ENCODE measurements around the gene BSDC1. TPM values are rescaled to one million over a fixed set of nuclear protein-coding genes. Genes with fewer than 3 reads are reported as not detected.
A peak's percentile ranks its signal among the peaks of the same experiment; 100 is the strongest.

BSDC1 gene
- total RNA-seq, 1 experiment from 2014 or later = 64.9 TPM

DNA sequence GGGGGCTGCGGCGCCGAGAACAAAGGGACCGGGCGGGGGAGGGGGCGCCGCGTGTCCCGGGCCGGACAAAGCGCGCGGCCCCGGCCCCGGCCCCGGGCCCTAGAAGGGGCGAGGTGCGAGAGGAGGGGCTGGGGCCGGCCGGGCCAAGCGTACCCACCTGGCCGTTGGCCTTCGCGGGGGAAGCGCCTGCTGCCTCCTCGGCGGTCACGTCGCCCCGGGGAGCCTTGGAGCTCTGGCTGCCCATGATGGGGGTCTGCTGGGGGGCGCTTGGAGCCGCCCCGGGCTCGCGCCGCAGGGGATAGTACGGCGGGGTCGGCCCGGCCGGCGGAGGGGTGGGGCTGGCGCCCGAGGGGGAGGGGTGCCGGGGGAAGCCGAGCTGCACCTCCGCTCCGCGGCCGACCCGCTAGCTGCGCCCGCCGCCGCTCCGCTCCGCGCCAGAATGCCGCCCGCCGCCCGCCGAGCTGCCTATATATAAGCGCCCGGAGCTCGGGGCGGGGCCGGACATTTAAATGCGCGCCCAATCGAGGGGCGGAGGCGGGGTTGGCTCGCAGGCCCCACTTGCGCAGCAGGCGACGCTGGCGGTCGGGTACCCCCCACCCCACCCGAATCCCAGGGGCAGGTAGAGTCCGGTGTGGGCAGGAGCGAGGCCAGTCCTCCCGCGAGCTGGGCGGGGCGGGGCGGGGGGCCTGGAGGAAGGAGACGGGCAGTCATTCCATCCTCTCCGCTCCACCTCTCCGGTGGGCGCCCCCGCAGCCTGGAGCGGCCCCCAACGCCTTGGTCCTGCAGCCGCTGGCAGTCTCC, 58.3 kb downstream of the BSDC1 start, which contains the start of gene MARCKSL1:
Gene MARCKSL1 (minus strand): TSS at position 444 of the 801 bp plus-strand sequence. CDS start 200 bp downstream, at position 244.
- POLR2A ChIA-PET = interaction anchor here (0.5 to 1.0 kb wide), 6 partner anchors 11 to 287 kb away, joined by 3 to 15 read pairs (median 4); partner anchors contain the start of gene BSDC1
- H3K4me1 ChIP-seq (ENCODE audit: control insufficient read depth, insufficient read depth, low read length) = peaks cover 46% of the 10 kb centered on the region
- no TSS peak for BruUV-seq (replicated peaks)

DNA sequence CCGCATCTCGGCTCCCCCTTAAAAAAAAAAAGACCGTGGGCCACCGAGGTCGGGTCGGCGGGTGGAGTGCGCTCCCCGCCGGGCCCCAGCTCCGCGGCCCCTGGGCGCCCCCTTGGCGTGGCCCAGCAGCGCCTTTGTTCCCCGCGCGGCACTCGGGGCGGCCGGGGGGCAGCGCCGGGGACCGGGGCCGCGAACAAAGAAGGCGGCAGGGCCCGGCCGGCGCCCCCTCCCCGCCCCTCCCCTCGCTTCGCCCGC, 58.8 kb downstream of the BSDC1 start:
- intact Hi-C loops (cut with micrococcal nuclease; ENCODE audit: unreplicated experiment) (no loop called here), in situ Hi-C loops (cut with HindIII; ENCODE audit: low pct_unique_long_range_greater_than_20kb, low sequenced_read_pairs) (no loop called here)
- H3K4me1 ChIP-seq (ENCODE audit: control insufficient read depth, insufficient read depth, low read length) = peaks cover 46% of the 10 kb centered on the region
- TF ChIP-seq, protein P1, sequence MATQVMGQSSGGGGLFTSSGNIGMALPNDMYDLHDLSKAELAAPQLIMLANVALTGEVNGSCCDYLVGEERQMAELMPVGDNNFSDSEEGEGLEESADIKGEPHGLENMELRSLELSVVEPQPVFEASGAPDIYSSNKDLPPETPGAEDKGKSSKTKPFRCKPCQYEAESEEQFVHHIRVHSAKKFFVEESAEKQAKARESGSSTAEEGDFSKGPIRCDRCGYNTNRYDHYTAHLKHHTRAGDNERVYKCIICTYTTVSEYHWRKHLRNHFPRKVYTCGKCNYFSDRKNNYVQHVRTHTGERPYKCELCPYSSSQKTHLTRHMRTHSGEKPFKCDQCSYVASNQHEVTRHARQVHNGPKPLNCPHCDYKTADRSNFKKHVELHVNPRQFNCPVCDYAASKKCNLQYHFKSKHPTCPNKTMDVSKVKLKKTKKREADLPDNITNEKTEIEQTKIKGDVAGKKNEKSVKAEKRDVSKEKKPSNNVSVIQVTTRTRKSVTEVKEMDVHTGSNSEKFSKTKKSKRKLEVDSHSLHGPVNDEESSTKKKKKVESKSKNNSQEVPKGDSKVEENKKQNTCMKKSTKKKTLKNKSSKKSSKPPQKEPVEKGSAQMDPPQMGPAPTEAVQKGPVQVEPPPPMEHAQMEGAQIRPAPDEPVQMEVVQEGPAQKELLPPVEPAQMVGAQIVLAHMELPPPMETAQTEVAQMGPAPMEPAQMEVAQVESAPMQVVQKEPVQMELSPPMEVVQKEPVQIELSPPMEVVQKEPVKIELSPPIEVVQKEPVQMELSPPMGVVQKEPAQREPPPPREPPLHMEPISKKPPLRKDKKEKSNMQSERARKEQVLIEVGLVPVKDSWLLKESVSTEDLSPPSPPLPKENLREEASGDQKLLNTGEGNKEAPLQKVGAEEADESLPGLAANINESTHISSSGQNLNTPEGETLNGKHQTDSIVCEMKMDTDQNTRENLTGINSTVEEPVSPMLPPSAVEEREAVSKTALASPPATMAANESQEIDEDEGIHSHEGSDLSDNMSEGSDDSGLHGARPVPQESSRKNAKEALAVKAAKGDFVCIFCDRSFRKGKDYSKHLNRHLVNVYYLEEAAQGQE (IDR thresholded peaks at IDR 0.05; ENCODE audit: insufficient read depth in 1 of 2, low read depth in 2 of 2, low read length in 1 of 2) = no peak
- TF ChIP-seq TCF7L2 (IDR thresholded peaks at IDR 0.05; ENCODE audit: low read depth, low read length) (no peak), POLR2AphosphoS5 (IDR thresholded peaks at IDR 0.05; ENCODE audit: low read depth, low read length) (no peak), SIN3A (IDR thresholded peaks at IDR 0.05; ENCODE audit: borderline replicate concordance, insufficient read depth, low read depth, low read length) (no peak)
- TF ChIP-seq, protein P2, sequence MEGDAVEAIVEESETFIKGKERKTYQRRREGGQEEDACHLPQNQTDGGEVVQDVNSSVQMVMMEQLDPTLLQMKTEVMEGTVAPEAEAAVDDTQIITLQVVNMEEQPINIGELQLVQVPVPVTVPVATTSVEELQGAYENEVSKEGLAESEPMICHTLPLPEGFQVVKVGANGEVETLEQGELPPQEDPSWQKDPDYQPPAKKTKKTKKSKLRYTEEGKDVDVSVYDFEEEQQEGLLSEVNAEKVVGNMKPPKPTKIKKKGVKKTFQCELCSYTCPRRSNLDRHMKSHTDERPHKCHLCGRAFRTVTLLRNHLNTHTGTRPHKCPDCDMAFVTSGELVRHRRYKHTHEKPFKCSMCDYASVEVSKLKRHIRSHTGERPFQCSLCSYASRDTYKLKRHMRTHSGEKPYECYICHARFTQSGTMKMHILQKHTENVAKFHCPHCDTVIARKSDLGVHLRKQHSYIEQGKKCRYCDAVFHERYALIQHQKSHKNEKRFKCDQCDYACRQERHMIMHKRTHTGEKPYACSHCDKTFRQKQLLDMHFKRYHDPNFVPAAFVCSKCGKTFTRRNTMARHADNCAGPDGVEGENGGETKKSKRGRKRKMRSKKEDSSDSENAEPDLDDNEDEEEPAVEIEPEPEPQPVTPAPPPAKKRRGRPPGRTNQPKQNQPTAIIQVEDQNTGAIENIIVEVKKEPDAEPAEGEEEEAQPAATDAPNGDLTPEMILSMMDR (IDR thresholded peaks at IDR 0.05) = no peak
- H3K9me3 ChIP-seq (ENCODE audit: control insufficient read depth, insufficient read depth, low read depth, low read length) = no peaks in the 10 kb centered on the region
- peaks cover 12% of the 10 kb centered on the region for H3K36me3 ChIP-seq (ENCODE audit: control insufficient read depth, insufficient read depth, low read length)
- H3K27me3 ChIP-seq (ENCODE audit: control insufficient read depth, insufficient read depth, low read length) = no peaks in the 10 kb centered on the region
- H3K4me3 ChIP-seq (ENCODE audit: low read depth in 2 of 2, low read length in 2 of 2) = peak overlapping the region; percentile 68 to 70
- POLR2A ChIA-PET = interaction anchor here (1.0 kb wide), 1 partner anchor 17 kb away, joined by 3 read pairs; no protein-coding TSS in a partner anchor
- CTCF ChIA-PET = interaction anchor here (0.7 kb wide), 1 partner anchor 23 kb away, joined by 7 read pairs; no protein-coding TSS in a partner anchor
- DNase-seq (ENCODE audit: low read depth, low spot score) = no peak
- ATAC-seq = peak; percentile 0; the same call in 1 of the 2 replicates
- H3K27ac ChIP-seq (ENCODE audit: low read length) = peak overlapping the region; percentile 78; the same call in 1 of the 2 replicates
- BruUV-seq (replicated peaks) = no TSS peak

More for the DNA sequence above, 58.3 kb downstream of the BSDC1 start, which contains the start of gene MARCKSL1:
- Histone ChIP-seq H3K27ac (ENCODE audit: low read length) (peak within 1 kb of the TSS; percentile 78), H3K4me3 (ENCODE audit: low read depth in 2 of 2, low read length in 2 of 2) (peak within 1 kb of the TSS; percentile 68 to 70), H3K36me3 (ENCODE audit: control insufficient read depth, insufficient read depth, low read length) (peaks cover 12% of the 10 kb centered on the region), H3K27me3 (ENCODE audit: control insufficient read depth, insufficient read depth, low read length) (no peaks in the 10 kb centered on the region), H3K9me3 (ENCODE audit: control insufficient read depth, insufficient read depth, low read depth, low read length) (no peaks in the 10 kb centered on the region)
- in situ Hi-C loops (cut with HindIII; ENCODE audit: low pct_unique_long_range_greater_than_20kb, low sequenced_read_pairs) (no loop called here), intact Hi-C loops (cut with micrococcal nuclease; ENCODE audit: unreplicated experiment) (no loop called here)
- peak; percentile 70 for ATAC-seq
- TF ChIP-seq, protein P1 (IDR thresholded peaks at IDR 0.05; ENCODE audit: insufficient read depth in 1 of 2, low read depth in 2 of 2, low read length in 1 of 2) = no peak
- peak; percentile 78 for TF ChIP-seq TCF7L2 (IDR thresholded peaks at IDR 0.05; ENCODE audit: low read depth, low read length)
- peak; percentile 98 for TF ChIP-seq POLR2AphosphoS5 (IDR thresholded peaks at IDR 0.05; ENCODE audit: low read depth, low read length)
- peak; percentile 97; the same call in 1 of the 2 replicates for TF ChIP-seq SIN3A (IDR thresholded peaks at IDR 0.05; ENCODE audit: borderline replicate concordance, insufficient read depth, low read depth, low read length)
- TF ChIP-seq, protein P2 (IDR thresholded peaks at IDR 0.05) = no peak
- DNase-seq (ENCODE audit: low read depth, low spot score) = no peak
- CTCF ChIA-PET = interaction anchor here (0.7 kb wide), 1 partner anchor 22 kb away, joined by 7 read pairs; no protein-coding TSS in a partner anchor
